ENCODE measurements around the gene ASIC3. TPM values are rescaled to one million over a fixed set of nuclear protein-coding genes. Genes with fewer than 3 reads are reported as not detected.

Gene ASIC3
- total and polyA plus RNA-seq, 2 of the 4 experiments (the other 2 are of a cell fraction) = 0.74 TPM; not detected in 1

- ATAC-seq (ENCODE audit: low read depth) = no peak
- Histone ChIP-seq H3K4me2 (ENCODE audit: low read depth, low read length) (peak overlapping the region; percentile 99; the same call in 1 of the 2 replicates), H3K9ac (ENCODE audit: low read depth, low read length) (peak overlapping the region; percentile 84), H3K27me3 (ENCODE audit: control insufficient read depth, insufficient read depth, low read length) (no peaks in the 10 kb centered on the region), H3K18ac (ENCODE audit: low read depth, low read length) (no peak overlapping the region; the same call in 1 of the 2 replicates), H3K9me1 (ENCODE audit: insufficient read depth, low read length) (peaks cover 12% of the 10 kb centered on the region; the same call in 1 of the 2 replicates), H2BK120ac (ENCODE audit: low read depth, low read length) (peak overlapping the region; percentile 56), H2AK5ac (ENCODE audit: low read depth, low read length) (peak overlapping the region; percentile 96), H4K8ac (ENCODE audit: low read depth in 2 of 2, low read length in 2 of 2) (peak overlapping the region; percentile 35 to 65), H3K23ac (ENCODE audit: low read depth, low read length) (peak overlapping the region; percentile 90; the same call in 1 of the 2 replicates), H4K20me1 (ENCODE audit: insufficient read depth, low read length) (peaks cover 32% of the 10 kb centered on the region), H3K27ac (ENCODE audit: insufficient read depth, low read length) (peak overlapping the region; percentile 97), H2AK9ac (replicated peaks; ENCODE audit: low read depth, low read length, poor library complexity) (peak overlapping the region; percentile 100), H4K91ac (ENCODE audit: insufficient read depth, low read depth, low read length) (no peak overlapping the region; the same call in none of the 2 replicates), H4K5ac (ENCODE audit: low read depth, low read length) (no peak overlapping the region), H3K4ac (ENCODE audit: low read depth, low read length) (peak overlapping the region; percentile 89), H2AFZ (replicated peaks; ENCODE audit: low read length, poor library complexity) (peak overlapping the region; percentile 60), H3K36me3 (ENCODE audit: control insufficient read depth, insufficient read depth, low read length) (peaks cover 21% of the 10 kb centered on the region), H3K14ac (replicated peaks; ENCODE audit: low read depth, low read length) (peak overlapping the region; percentile 60; the same call in 1 of the 2 replicates), H2BK15ac (ENCODE audit: low read depth, low read length) (no peak overlapping the region), H3K79me1 (ENCODE audit: low read depth in 1 of 2, low read length in 2 of 2) (peaks cover 28 to 70% of the 10 kb centered on the region in 2 experiments), H3K56ac (ENCODE audit: extremely low read depth, insufficient read depth, low read length) (no peak overlapping the region), H3K4me3 (ENCODE audit: insufficient read depth, low read depth, low read length) (peak overlapping the region; percentile 7; the same call in 1 of the 2 replicates), H3K9me3 (ENCODE audit: control insufficient read depth, insufficient read depth, low read length) (no peaks in the 10 kb centered on the region), H2BK20ac (ENCODE audit: low read depth, low read length) (no peak overlapping the region), H3K4me1 (ENCODE audit: control insufficient read depth, insufficient read depth, low read length) (peaks cover 43% of the 10 kb centered on the region), H2BK5ac (ENCODE audit: low read depth, low read length, poor library complexity, severe bottlenecking) (peak overlapping the region; percentile 95)
- CTCF ChIA-PET = no interaction called here
- 48% methylated on average over 10 of the region's 33 CpGs; no CpG with 5 or more reads in 1 of the 2 experiments for WGBS, 2 experiments (ENCODE audit: extremely low coverage in 2 of 2, insufficient read length in 1 of 2)
- TF ChIP-seq MAZ (IDR thresholded peaks at IDR 0.05; ENCODE audit: borderline replicate concordance, low read depth, low read length) (no peak), RAD21 (IDR thresholded peaks at IDR 0.05; ENCODE audit: low read length) (no peak), RFX5 (IDR thresholded peaks at IDR 0.05; ENCODE audit: low read depth, low read length) (no peak), CEBPB (IDR thresholded peaks at IDR 0.05; ENCODE audit: low read depth, low read length) (no peak), RCOR1 (IDR thresholded peaks at IDR 0.05; ENCODE audit: insufficient replicate concordance, low read length) (no peak), USF2 (IDR thresholded peaks at IDR 0.05; ENCODE audit: low read depth, low read length) (no peak)
- DNase-seq = no peak
- in situ Hi-C loops (cut with MboI; ENCODE audit: low sequenced_read_pairs) (no loop called here), intact Hi-C loops (cut with micrococcal nuclease) (no loop called here), dilution Hi-C loops (cut with HindIII; ENCODE audit: low sequenced_read_pairs, unreplicated experiment) (no loop called here)
- POLR2A ChIA-PET (ENCODE audit: unreplicated experiment) = interaction anchor here (0.6 kb wide), 1 partner anchor 16 kb away, joined by 5 read pairs; no protein-coding TSS in a partner anchor
- no TSS peak for BruUV-seq (replicated peaks)
Measured at GRCh38 chr7:151061213-151062110, 13.1 kb downstream of the ASIC3 start.

All from IMR-90 (cell line).